ENCODE results near the gene RBX1. TPM values are rescaled to one million over a fixed set of nuclear protein-coding genes. Genes with fewer than 3 reads are reported as not detected.
A peak's percentile ranks its signal among the peaks of the same experiment; 100 is the strongest.

RBX1 gene
- total RNA-seq, 4 donors from 2014 or later, result 25.9 to 37.5 (median 27.2) TPM

GRCh38 chr22:40951795-40952605, 822 bp downstream of the RBX1 start:
- TF ChIP-seq POLR2A (IDR thresholded peaks at IDR 0.05), result no peak
- no peak for TF ChIP-seq CTCF (IDR thresholded peaks at IDR 0.05)
- Histone ChIP-seq H3K27ac (peak overlapping the region; percentile 92 to 97 (median 95)), H3K27me3 (no peaks in the 10 kb centered on the region), H3K9me3 (no peaks in the 10 kb centered on the region), H3K4me3 (peak overlapping the region; percentile 66 to 100 (median 75)), H3K36me3 (peaks cover 0 to 12% (median 0%) of the 10 kb centered on the region in 3 donors), H3K4me1 (peaks cover 0 to 20% (median 6%) of the 10 kb centered on the region in 4 donors)
- no peak for DNase-seq

GRCh38 chr22:40953471-40953870, 2.3 kb downstream of the RBX1 start:
- TF ChIP-seq CTCF (IDR thresholded peaks at IDR 0.05) (no peak), POLR2A (IDR thresholded peaks at IDR 0.05) (no peak)
- peak overlapping the region in 1 of 4 donors; percentile 74 for H3K4me3 ChIP-seq
- no peaks in the 10 kb centered on the region for H3K9me3 ChIP-seq
- no peak overlapping the region for H3K27ac ChIP-seq
- DNase-seq, result no peak
- H3K27me3 ChIP-seq, result no peaks in the 10 kb centered on the region
- peaks cover 0 to 18% (median 0%) of the 10 kb centered on the region in 3 donors for H3K36me3 ChIP-seq
- H3K4me1 ChIP-seq, result peaks cover 0 to 20% (median 6%) of the 10 kb centered on the region in 4 donors

- H3K9me3 ChIP-seq, result no peaks in the 10 kb centered on the region
- peaks cover 0 to 25% (median 0%) of the 10 kb centered on the region in 3 donors for H3K36me3 ChIP-seq
- H3K27ac ChIP-seq, result no peak overlapping the region
- DNase-seq, result no peak
- H3K27me3 ChIP-seq, result no peaks in the 10 kb centered on the region
- H3K4me3 ChIP-seq, result no peak overlapping the region
- no peak for TF ChIP-seq POLR2A (IDR thresholded peaks at IDR 0.05)
- no peak for TF ChIP-seq CTCF (IDR thresholded peaks at IDR 0.05)
- peaks cover 0 to 20% (median 6%) of the 10 kb centered on the region in 4 donors for H3K4me1 ChIP-seq
These were observed 2.9 kb downstream of the RBX1 start for GRCh38 chr22:40954113-40954512.

GRCh38 chr22:40955571-40955970, 4.4 kb downstream of the RBX1 start:
- Histone ChIP-seq H3K36me3 (peaks cover 0 to 35% (median 0%) of the 10 kb centered on the region in 3 donors), H3K9me3 (no peaks in the 10 kb centered on the region), H3K27me3 (no peaks in the 10 kb centered on the region), H3K4me3 (no peak overlapping the region), H3K27ac (no peak overlapping the region), H3K4me1 (peaks cover 0 to 14% (median 4%) of the 10 kb centered on the region in 4 donors)
- TF ChIP-seq CTCF (IDR thresholded peaks at IDR 0.05), result no peak
- no peak for TF ChIP-seq POLR2A (IDR thresholded peaks at IDR 0.05)
- DNase-seq, result no peak

- Histone ChIP-seq H3K4me1 (peaks cover 0 to 10% (median 2%) of the 10 kb centered on the region in 4 donors), H3K36me3 (peaks cover 0 to 42% (median 0%) of the 10 kb centered on the region in 3 donors), H3K9me3 (no peaks in the 10 kb centered on the region), H3K27ac (no peak overlapping the region), H3K27me3 (no peaks in the 10 kb centered on the region), H3K4me3 (no peak overlapping the region)
- DNase-seq, result peak in 1 of 3 donors; percentile 38
- no peak for TF ChIP-seq CTCF (IDR thresholded peaks at IDR 0.05)
- TF ChIP-seq POLR2A (IDR thresholded peaks at IDR 0.05), result no peak
These were observed 6.4 kb downstream of the RBX1 start for GRCh38 chr22:40957601-40958000.

Data from Peyer's patch (tissue), 4 donors.